VCaP (cell line): ENCODE measurements around the gene ZNF438.
"Not testable (repeated sequence)": the region's sequence is repeated elsewhere in the genome, so short reads cannot be mapped to it uniquely, and the experiment has no call there.

Experiments
- H3K27ac ChIP-seq: fragments of 450-650 bp; 2 replicates; pipeline ENCODE4 v1.5.1; 2017
- CTCF ChIP-seq: fragments of 450-650 bp; conservative IDR thresholded peaks from 2 replicates; pipeline ENCODE4 v1.5.1; 2017; ENCODE audit warnings: mild to moderate bottlenecking, moderate library complexity

Gene ZNF438

GRCh38 chr10:31063841-31064240, 32.2 kb upstream of the ZNF438 start:
- H3K27ac ChIP-seq: no peak overlapping the region
- TF ChIP-seq CTCF: no peak

GRCh38 chr10:31062856-31063255, 31.2 kb upstream of the ZNF438 start:
- no peak overlapping the region for H3K27ac ChIP-seq
- TF ChIP-seq CTCF: no peak

GRCh38 chr10:31061941-31062340, 30.3 kb upstream of the ZNF438 start:
- no peak for TF ChIP-seq CTCF
- H3K27ac ChIP-seq: no peak overlapping the region

- no peak for TF ChIP-seq CTCF
- H3K27ac ChIP-seq: no peak overlapping the region
Observed at GRCh38 chr10:31058795-31059703, 27.4 kb upstream of the ZNF438 start.

GRCh38 chr10:31056678-31057077, 25.0 kb upstream of the ZNF438 start:
- H3K27ac ChIP-seq: not testable (repeated sequence)

GRCh38 chr10:31055573-31056251, 24.0 kb upstream of the ZNF438 start:
- no peak for TF ChIP-seq CTCF

GRCh38 chr10:31051703-31052102, 20.0 kb upstream of the ZNF438 start:
- no peak overlapping the region for H3K27ac ChIP-seq
- TF ChIP-seq CTCF: no peak

More at GRCh38 chr10:31055573-31056251, 24.0 kb upstream of the ZNF438 start:
- H3K27ac ChIP-seq: no peak overlapping the region

- no peak overlapping the region; the same call in 1 of the 2 replicates for H3K27ac ChIP-seq
- no peak for TF ChIP-seq CTCF
Observed at GRCh38 chr10:31042670-31043069, 11.0 kb upstream of the ZNF438 start.
